Muscle layer of duodenum (tissue), 2 donors: Measurements from ENCODE around the gene NDP.

ENCODE experiments used
- H3K27ac ChIP-seq: one replicate; pipeline ENCODE4 v1.7.0; 2013; ENCODE audit warnings: mild to moderate bottlenecking, low read length
- H3K27me3 ChIP-seq: one replicate; pipeline ENCODE4 v1.7.0; 2013; ENCODE audit warnings: low read depth, mild to moderate bottlenecking, control low read depth, low read length
- H3K36me3 ChIP-seq, 2 donors: one replicate each; pipeline ENCODE4 v1.7.0; 2013; ENCODE audit warnings: low read length in 2 of 2, control low read depth in 1 of 2, mild to moderate bottlenecking in 1 of 2; ENCODE audit not compliant: insufficient read depth in 2 of 2, control insufficient read depth in 1 of 2
- H3K4me1 ChIP-seq, 2 donors: one replicate each; pipeline ENCODE4 v1.7.0; 2013; ENCODE audit warnings: low read length in 2 of 2, mild to moderate bottlenecking in 2 of 2, control low read depth in 1 of 2, moderate library complexity in 1 of 2; ENCODE audit not compliant: insufficient read depth in 2 of 2, control insufficient read depth in 1 of 2
- H3K4me3 ChIP-seq, 2 donors: one replicate each; pipeline ENCODE4 v1.7.0; 2013; ENCODE audit warnings: low read length in 2 of 2, low read depth in 1 of 2, mild to moderate bottlenecking in 1 of 2
- H3K9me3 ChIP-seq, 2 donors: one replicate each; pipeline ENCODE4 v1.7.0; 2013; ENCODE audit warnings: low read length in 2 of 2, control low read depth in 1 of 2, mild to moderate bottlenecking in 1 of 2; ENCODE audit not compliant: control insufficient read depth in 1 of 2
- donor health status: healthy.

NDP gene

DNA sequence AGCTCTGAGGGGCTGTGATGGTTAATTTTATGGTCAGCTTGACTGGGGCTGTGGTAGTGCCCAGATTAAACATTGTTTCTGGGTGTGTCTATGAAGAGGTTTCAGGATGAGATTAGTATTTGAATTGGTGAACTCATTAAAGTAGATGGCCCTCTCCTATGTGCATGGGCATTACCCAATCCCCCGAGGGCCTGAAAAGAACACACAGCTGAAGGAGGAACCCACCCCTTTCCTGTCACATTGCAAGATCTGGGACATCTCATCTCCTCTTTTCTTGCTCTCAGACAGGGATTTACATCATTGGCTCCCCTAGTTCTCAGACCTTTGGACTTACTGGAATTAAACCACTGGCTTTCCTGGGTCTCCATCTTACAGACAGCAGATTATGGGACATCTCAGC, 29.4 kb upstream of the NDP start:
- H3K36me3 ChIP-seq, result no peaks in the 10 kb centered on the region
- H3K27me3 ChIP-seq, result no peaks in the 10 kb centered on the region
- H3K9me3 ChIP-seq, result no peaks in the 10 kb centered on the region
- H3K4me3 ChIP-seq, result no peak overlapping the region
- H3K4me1 ChIP-seq, result no peaks in the 10 kb centered on the region
- no peak overlapping the region for H3K27ac ChIP-seq

DNA sequence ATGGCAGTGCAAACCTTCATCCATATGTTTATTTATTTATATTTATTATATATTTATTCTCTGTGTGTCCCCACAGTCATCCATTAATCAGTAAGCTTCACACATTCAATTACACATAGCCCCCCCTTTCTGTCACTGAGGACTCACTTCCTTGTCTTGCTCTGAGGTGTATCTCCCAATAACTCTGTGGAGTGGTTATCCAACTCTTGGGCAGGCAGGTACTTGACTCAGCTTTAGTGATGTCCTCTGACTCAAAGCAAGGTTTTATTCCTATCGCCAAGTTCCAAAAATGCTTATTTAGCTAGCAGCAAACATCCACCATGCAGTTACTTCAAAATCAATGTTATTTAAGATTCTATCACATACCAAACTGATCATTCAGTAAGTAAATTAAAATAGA, 25.2 kb upstream of the NDP start:
- no peaks in the 10 kb centered on the region for H3K4me1 ChIP-seq
- no peaks in the 10 kb centered on the region for H3K27me3 ChIP-seq
- H3K36me3 ChIP-seq, result no peaks in the 10 kb centered on the region
- no peaks in the 10 kb centered on the region for H3K9me3 ChIP-seq
- no peak overlapping the region for H3K27ac ChIP-seq
- H3K4me3 ChIP-seq, result no peak overlapping the region

DNA sequence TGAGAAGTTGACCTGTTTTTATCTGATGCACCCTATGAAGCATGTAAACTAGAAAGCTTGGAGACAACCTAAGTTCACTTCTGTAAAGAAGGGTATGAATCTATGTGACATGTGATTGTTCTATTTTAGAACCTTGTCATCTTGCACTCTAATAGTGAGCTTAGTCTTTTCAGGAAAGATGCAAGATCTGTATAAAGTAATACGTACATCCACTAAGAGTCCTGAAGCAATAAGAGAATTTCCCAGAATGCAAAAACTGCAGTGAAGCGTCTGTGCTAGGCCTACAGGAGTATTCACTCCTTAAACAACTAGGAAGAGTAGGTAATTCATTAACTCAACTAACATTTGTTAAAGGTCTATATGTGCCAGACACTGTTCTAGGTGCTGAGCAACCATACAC, 23.3 kb upstream of the NDP start:
- H3K9me3 ChIP-seq, result no peaks in the 10 kb centered on the region
- no peaks in the 10 kb centered on the region for H3K4me1 ChIP-seq
- H3K4me3 ChIP-seq, result no peak overlapping the region
- H3K36me3 ChIP-seq, result no peaks in the 10 kb centered on the region
- no peak overlapping the region for H3K27ac ChIP-seq
- no peaks in the 10 kb centered on the region for H3K27me3 ChIP-seq

DNA sequence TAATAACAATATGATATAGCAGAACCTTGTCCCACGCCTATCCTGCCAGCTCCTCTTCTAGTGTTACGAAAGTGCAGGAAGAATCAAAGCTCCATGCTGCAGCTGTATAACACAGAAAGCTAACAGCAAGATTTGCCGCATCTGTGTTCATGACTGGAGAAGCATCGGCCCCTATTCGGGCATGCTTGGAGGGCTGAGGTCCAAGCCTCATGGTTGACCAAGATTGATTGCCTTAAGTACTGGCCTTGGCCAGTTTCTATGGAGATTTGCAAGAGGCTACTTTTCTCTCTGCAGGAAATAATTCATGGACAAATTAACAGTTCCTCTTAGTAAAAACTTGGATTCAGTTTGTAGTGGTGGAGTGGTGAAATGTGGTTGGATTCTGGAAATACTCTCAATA, 12.9 kb upstream of the NDP start:
- Histone ChIP-seq H3K27ac (no peak overlapping the region), H3K4me3 (no peak overlapping the region), H3K27me3 (no peaks in the 10 kb centered on the region), H3K36me3 (no peaks in the 10 kb centered on the region), H3K9me3 (no peaks in the 10 kb centered on the region), H3K4me1 (no peaks in the 10 kb centered on the region)

DNA sequence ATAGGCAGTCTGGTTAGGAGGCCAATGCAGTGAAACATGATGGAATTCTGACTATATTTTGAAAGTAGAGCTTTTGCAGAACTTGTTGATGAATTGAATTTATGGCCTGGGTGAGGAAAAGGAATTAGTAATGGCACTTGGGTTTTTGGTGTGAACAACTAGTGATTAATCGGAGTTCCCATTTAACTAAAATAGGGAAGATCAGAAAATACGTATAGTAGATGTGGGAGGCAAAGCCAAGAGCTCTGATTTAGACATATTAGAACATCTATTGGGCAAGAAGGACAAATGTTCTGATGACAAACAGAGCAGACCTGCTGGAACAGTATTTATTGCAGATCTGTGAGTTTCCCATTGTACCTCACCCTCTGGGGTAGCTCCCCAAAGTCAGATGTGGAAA, 12.3 kb upstream of the NDP start:
- no peak overlapping the region for H3K27ac ChIP-seq
- no peaks in the 10 kb centered on the region for H3K9me3 ChIP-seq
- no peaks in the 10 kb centered on the region for H3K27me3 ChIP-seq
- H3K4me3 ChIP-seq, result no peak overlapping the region
- no peaks in the 10 kb centered on the region for H3K36me3 ChIP-seq
- H3K4me1 ChIP-seq, result no peaks in the 10 kb centered on the region

DNA sequence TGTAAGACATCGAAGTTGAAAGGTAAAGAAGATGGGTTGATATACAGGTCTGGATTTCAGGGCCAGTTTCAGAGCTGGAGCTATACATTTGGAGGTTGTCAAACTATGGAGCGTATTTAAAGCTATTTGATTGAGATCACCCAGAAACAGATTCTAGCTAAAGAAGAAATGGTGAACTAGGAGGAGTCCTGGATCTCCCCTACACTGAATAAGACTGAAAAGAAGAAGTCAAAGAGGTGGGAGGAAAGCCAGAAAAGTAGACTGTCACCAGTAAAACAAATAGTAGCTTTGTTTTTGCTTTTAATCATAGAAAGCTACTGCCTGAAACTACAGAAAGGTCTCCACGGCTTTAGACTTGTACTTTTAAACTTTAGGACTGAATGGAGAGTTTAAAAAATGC, 5.0 kb upstream of the NDP start:
- no peak overlapping the region for H3K4me3 ChIP-seq
- no peaks in the 10 kb centered on the region for H3K27me3 ChIP-seq
- no peaks in the 10 kb centered on the region for H3K9me3 ChIP-seq
- no peaks in the 10 kb centered on the region for H3K36me3 ChIP-seq
- H3K27ac ChIP-seq, result no peak overlapping the region
- H3K4me1 ChIP-seq, result no peaks in the 10 kb centered on the region

DNA sequence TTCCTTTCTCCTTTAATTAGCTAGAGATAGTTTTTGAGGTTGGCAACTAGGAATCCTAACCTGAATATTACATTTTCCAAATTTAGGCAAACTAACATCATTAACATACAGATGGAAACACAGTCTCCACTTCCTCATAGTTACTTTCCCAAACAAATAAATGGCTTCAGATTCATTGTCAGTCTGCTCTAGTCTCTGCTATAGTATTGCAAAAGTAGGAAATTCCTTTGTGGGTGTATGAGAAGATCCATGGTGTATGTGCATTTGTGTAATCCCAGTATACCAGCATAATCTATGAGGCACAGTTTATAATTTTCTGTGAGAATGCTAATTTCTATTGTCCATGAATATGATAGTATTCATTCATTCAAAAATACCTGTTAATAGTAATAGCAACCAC, 3.0 kb upstream of the NDP start:
- no peak overlapping the region for H3K27ac ChIP-seq

DNA sequence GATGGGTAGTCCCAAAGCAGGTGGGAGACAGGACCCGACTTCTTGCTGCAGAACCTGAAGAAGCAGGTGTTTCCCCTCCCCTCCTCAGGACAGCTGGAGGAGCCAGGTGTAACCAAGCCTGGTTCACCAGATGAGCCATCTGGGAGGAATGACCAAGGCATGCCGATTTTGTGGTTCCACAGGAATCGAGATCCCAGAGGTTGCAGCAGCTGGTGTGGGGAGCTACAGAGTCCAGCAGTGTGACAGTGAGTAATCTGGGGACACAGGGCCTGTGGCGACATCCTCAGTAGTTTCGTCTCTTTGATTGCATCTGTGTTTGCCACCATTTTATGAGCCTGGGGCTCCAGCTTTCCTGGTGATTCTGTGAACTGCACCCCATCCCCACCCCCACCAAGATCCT, 2.6 kb upstream of the NDP start:
- H3K9me3 ChIP-seq, result no peaks in the 10 kb centered on the region
- no peak overlapping the region for H3K4me3 ChIP-seq
- no peak overlapping the region for H3K27ac ChIP-seq
- H3K27me3 ChIP-seq, result no peaks in the 10 kb centered on the region
- peaks cover 0 to 3% of the 10 kb centered on the region in 2 donors for H3K4me1 ChIP-seq
- H3K36me3 ChIP-seq, result no peaks in the 10 kb centered on the region

More for the DNA sequence above, 3.0 kb upstream of the NDP start:
- Histone ChIP-seq H3K36me3 (no peaks in the 10 kb centered on the region), H3K27me3 (no peaks in the 10 kb centered on the region), H3K9me3 (no peaks in the 10 kb centered on the region), H3K4me3 (no peak overlapping the region), H3K4me1 (peaks cover 0 to 3% of the 10 kb centered on the region in 2 donors)

DNA sequence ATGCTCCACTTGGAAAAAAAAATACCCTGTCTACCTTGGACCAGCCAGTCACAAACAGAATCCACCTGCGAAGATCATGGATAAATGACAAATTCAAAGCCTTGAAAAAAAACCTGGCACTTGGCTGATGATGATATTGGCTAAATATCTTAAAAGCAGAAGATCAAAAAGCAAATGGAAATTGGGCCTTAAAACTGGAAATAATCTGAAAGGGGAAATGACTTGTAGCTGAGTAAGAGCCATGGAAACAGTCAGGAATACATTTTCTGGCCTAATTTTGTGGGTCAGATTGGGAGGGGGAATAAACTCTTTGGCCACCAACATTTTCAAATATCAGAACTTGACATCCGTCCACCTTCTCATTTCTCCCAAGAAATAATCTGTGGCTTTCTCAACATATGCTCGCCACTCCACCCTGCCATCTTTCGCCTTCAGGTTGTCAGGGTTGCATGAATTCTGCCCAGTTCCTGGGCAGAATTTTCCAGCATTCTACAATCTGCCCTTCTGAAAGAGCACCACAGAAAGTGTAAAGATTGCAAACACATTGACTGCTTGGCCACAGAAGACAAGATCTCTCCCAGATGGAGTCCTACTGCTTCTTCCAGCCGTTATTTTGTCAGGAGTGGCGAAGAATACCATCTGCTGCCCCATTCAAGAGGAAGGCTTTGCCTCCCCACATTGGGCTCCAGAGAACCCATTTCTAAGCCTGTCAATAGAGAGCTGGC, 1.7 kb upstream of the NDP start:
- Histone ChIP-seq H3K9me3 (no peaks in the 10 kb centered on the region), H3K4me1 (peaks cover 0 to 3% of the 10 kb centered on the region in 2 donors), H3K4me3 (no peak overlapping the region), H3K27ac (no peak overlapping the region), H3K36me3 (no peaks in the 10 kb centered on the region), H3K27me3 (no peaks in the 10 kb centered on the region)

DNA sequence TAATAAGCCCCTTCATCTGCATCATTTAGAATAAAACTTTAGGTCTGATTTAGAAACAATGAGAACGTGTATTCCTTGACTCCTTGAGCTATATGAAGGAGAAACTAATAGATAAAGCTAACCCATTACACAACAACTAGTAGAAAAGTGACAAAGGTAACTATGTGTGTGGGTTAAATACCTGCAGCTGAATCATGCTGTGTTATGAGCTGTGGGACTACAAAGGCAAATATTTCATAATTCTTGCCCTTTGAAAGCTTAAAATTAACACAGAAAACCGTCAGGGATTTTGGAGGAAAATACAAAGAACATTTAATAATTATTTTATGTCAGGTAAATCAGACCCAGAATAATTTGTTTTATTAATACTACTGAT, 898 bp upstream of the NDP start:
- Histone ChIP-seq H3K4me3 (no peak overlapping the region), H3K9me3 (no peaks in the 10 kb centered on the region), H3K36me3 (no peaks in the 10 kb centered on the region), H3K27ac (no peak overlapping the region), H3K4me1 (peaks cover 0 to 3% of the 10 kb centered on the region in 2 donors), H3K27me3 (no peaks in the 10 kb centered on the region)

DNA sequence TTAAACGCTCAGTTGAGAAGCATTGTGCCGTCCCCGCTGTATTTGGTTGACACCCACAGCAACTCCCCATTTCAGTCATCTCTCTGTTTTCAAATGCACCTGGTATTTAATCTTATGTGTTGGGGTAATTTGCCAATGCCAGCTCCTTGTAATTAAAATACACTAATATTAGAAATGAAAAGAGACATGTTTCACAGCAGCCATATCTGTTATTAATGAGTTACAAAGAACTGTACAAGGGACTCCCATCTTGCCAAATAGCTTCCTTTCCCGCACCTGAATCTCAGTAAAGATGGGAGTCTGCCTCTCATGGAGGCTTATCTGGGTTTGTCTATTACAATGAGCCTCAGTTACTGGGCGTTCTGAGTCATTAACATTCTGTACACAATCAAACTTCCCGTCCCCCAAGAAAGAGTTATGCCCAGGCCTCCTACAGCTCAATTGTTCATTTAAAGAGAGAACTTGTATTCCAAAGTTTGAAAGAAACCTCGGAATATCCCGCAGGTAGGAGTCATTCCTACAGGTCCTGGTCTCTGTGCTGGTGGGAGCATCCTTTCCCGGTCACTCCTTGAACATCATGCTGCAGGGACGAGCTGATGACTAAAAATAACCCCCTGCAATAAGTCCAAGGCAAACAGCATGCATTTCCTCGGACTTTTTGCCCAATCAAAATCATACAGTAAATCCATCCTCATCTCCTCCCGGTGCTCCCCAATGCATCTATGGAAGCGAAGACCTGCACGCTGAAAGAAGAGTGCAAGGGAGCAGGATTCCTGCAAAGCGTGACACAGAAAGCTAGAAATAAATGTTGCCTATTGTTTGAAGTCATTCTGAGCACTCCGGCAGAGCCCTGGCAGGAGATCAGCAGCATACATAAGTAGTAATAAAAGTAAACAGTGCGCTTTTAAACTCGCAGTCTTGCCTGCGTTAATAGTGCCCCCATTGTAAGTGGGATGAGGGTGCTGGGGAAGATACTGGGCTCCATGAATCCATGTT, 926 bp downstream of the NDP start:
- H3K27ac ChIP-seq, result no peak overlapping the region
- H3K4me1 ChIP-seq, result peaks cover 0 to 3% of the 10 kb centered on the region in 2 donors
- H3K4me3 ChIP-seq, result peak overlapping the region; percentile 56 to 58

More for the DNA sequence above, 926 bp downstream of the NDP start:
- Histone ChIP-seq H3K36me3 (no peaks in the 10 kb centered on the region), H3K9me3 (no peaks in the 10 kb centered on the region), H3K27me3 (no peaks in the 10 kb centered on the region)
